LHCN-M2 (cell line): ENCODE measurements around the gene LRRC4B. TPM values are rescaled to one million over a fixed set of nuclear protein-coding genes. Genes with fewer than 3 reads are reported as not detected.

Experiments used
- total RNA-seq: library from RNA; depleted of rRNA; stranded (reverse); fragments of >200 nt; gene quantifications from 2 replicates; pipeline ENCODE4 v1.2.3, GENCODE V29; 2014; rRNA removed

The LRRC4B gene
- total RNA-seq, 1 experiment from 2014 or later = not detected

Other genes starting within 250 kb of the LRRC4B start
- not detected in 2 replicates for gene KCNC3, start 239.1 kb downstream of the LRRC4B start, total RNA-seq
- 0.40 TPM in 1 of 2 replicates, not detected in the other for gene NAPSA, start 202.8 kb downstream of the LRRC4B start, total RNA-seq
- gene NR1H2, start 192.0 kb downstream of the LRRC4B start, total RNA-seq = 89.3 and 99.2 TPM in 2 replicates
- gene POLD1, start 184.1 kb downstream of the LRRC4B start, total RNA-seq = 56.0 and 69.5 TPM in 2 replicates
- gene SPIB, start 149.5 kb downstream of the LRRC4B start, total RNA-seq = not detected in 2 replicates
- 0.11 TPM in 1 of 2 replicates, not detected in the other for gene MYBPC2, start 135.5 kb downstream of the LRRC4B start, total RNA-seq
- gene EMC10, start 91.9 kb downstream of the LRRC4B start, total RNA-seq = 116 and 122 TPM in 2 replicates
- 0.23 and 2.4 TPM in 2 replicates for gene GARIN5A, start 91.6 kb downstream of the LRRC4B start, total RNA-seq
- 41.7 and 47.3 TPM in 2 replicates for gene JOSD2, start 57.2 kb downstream of the LRRC4B start, total RNA-seq
- gene ASPDH, start 54.5 kb downstream of the LRRC4B start, total RNA-seq = not detected in 2 replicates
- 0.11 TPM in 1 of 2 replicates, not detected in the other for gene SYT3, start 71.4 kb upstream of the LRRC4B start, total RNA-seq
- not detected in 2 replicates for gene C19orf81, start 81.0 kb upstream of the LRRC4B start, total RNA-seq
- 3.6 and 6.3 TPM in 2 replicates for gene SHANK1, start 151.4 kb upstream of the LRRC4B start, total RNA-seq
- 129 and 189 TPM in 2 replicates for gene CLEC11A, start 154.9 kb upstream of the LRRC4B start, total RNA-seq
- not detected in 2 replicates for gene GPR32, start 202.0 kb upstream of the LRRC4B start, total RNA-seq
- gene ACP4, start 222.0 kb upstream of the LRRC4B start, total RNA-seq = not detected in 2 replicates